Lower lobe of right lung (tissue), 2 donors: ENCODE data around the gene TTC22. TPM values are rescaled to one million over a fixed set of nuclear protein-coding genes. Genes with fewer than 3 reads are reported as not detected.

ENCODE experiments used
- ATAC-seq, 2 donors: fragments of 200-7000 bp; cut with Tn5 transposase; one replicate each; pipeline ENCODE4 v1.9.1; 2020 to 2022; ENCODE audit warnings: mild to moderate bottlenecking in 2 of 2, moderate library complexity in 2 of 2
- DNase-seq: peaks from one replicate; pipeline ENCODE4 v3.0.0-alpha.2; 2020
- H3K27ac ChIP-seq: fragments of 200-600 bp; one replicate; pipeline ENCODE4 v1.8.0; 2022
- H3K27me3 ChIP-seq: fragments of 200-600 bp; one replicate; pipeline ENCODE4 v1.8.0; 2022; ENCODE audit warnings: low read depth
- H3K36me3 ChIP-seq: fragments of 200-600 bp; one replicate; pipeline ENCODE4 v1.8.0; 2022; ENCODE audit warnings: mild to moderate bottlenecking
- H3K4me1 ChIP-seq: fragments of 200-600 bp; one replicate; pipeline ENCODE4 v1.8.0; 2022
- H3K4me3 ChIP-seq: fragments of 200-600 bp; one replicate; pipeline ENCODE4 v1.8.0; 2022; ENCODE audit warnings: mild to moderate bottlenecking
- H3K9me3 ChIP-seq: fragments of 200-600 bp; one replicate; pipeline ENCODE4 v1.8.0; 2022
- CTCF ChIP-seq: fragments of 200-600 bp; IDR thresholded peaks from one replicate; pipeline ENCODE4 v1.8.0; 2022; ENCODE audit warnings: antibody characterized with exemption, mild to moderate bottlenecking
- intact Hi-C: fragments of 100-400 bp; cut with DNase I; formaldehyde crosslinking; loops from one replicate; pipeline ENCODE4 v1.11.0; 2022
- total RNA-seq: library from RNA; stranded (reverse); fragmentation: NEBNext Ultra II Directional; extraction: Animal tissue kit (Norgen Biotek cat#: 25700); gene quantifications from one replicate; pipeline ENCODE4 v1.2.1, GENCODE V29; 2021
- donor health status: DM: no; HTN: yes; CAD: no; lungs with severe emphysema.

TTC22 gene
- total RNA-seq, 1 donor from 2014 or later, result 8.4 TPM

GRCh38 chr1:54738244-54738643 is 62.9 kb downstream of the TTC22 start:
- no peak overlapping the region for H3K4me3 ChIP-seq
- H3K27ac ChIP-seq, result no peak overlapping the region
- intact Hi-C loops, result no loop called here
- no peaks in the 10 kb centered on the region for H3K27me3 ChIP-seq
- peaks cover 97% of the 10 kb centered on the region for H3K36me3 ChIP-seq
- H3K9me3 ChIP-seq, result no peaks in the 10 kb centered on the region
- DNase-seq, result no peak
- H3K4me1 ChIP-seq, result no peaks in the 10 kb centered on the region
- no peak for TF ChIP-seq CTCF
- no peak for ATAC-seq

- Histone ChIP-seq H3K27me3 (no peaks in the 10 kb centered on the region), H3K27ac (no peak overlapping the region), H3K36me3 (peaks cover 98% of the 10 kb centered on the region), H3K4me1 (no peaks in the 10 kb centered on the region), H3K9me3 (no peaks in the 10 kb centered on the region), H3K4me3 (no peak overlapping the region)
- intact Hi-C loops, result no loop called here
- ATAC-seq, result no peak
- no peak for TF ChIP-seq CTCF
- DNase-seq, result no peak
These were observed 64.4 kb downstream of the TTC22 start for GRCh38 chr1:54736685-54737084.

Other genes with a start within 250 kb of the TTC22 start
- gene FAM151A, start 177.8 kb downstream of the TTC22 start, total RNA-seq, result not detected
- gene MROH7, start 159.5 kb downstream of the TTC22 start, total RNA-seq, result 2.1 TPM
- 13.5 TPM for gene TTC4, start 85.5 kb downstream of the TTC22 start, total RNA-seq
- gene PARS2, start 36.8 kb downstream of the TTC22 start, total RNA-seq, result 3.3 TPM
- gene DHCR24, start 85.9 kb upstream of the TTC22 start, total RNA-seq, result 674 TPM
- 2.7 TPM for gene TMEM61, start 179.3 kb upstream of the TTC22 start, total RNA-seq
- not detected for gene BSND, start 197.6 kb upstream of the TTC22 start, total RNA-seq
- 25.7 TPM for gene PCSK9, start 238.2 kb upstream of the TTC22 start, total RNA-seq